Measurements from ENCODE around the gene KRT32. TPM values are rescaled to one million over a fixed set of nuclear protein-coding genes. Genes with fewer than 3 reads are reported as not detected.

Gene KRT32
- total and polyA plus RNA-seq, 9 of the 15 experiments (the other 6 are each of a cell fraction or from before 2014, with no cell fraction given): not detected

DNA sequence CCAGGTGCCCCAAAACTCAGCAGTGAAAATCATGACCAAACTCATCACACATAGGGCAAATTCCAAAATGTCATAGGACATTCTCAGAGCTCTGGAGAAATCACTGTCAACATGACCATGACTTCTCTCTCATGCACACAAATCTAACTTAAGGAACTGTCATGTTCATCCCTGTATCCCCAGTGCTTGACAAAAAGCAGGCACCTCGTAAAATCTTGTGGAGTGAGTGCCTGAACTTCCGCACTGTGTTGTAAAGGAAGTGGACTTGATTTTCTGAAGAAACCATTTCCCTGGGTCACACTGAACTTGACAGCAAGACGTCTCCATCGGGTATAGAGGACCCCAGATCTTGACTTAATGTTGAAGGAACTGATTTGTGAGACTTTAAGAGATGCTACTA lies 45.6 kb downstream of the KRT32 start (continued):
- no peak for TF ChIP-seq MTA1 (IDR thresholded peaks at IDR 0.05; ENCODE audit: borderline replicate concordance)

DNA sequence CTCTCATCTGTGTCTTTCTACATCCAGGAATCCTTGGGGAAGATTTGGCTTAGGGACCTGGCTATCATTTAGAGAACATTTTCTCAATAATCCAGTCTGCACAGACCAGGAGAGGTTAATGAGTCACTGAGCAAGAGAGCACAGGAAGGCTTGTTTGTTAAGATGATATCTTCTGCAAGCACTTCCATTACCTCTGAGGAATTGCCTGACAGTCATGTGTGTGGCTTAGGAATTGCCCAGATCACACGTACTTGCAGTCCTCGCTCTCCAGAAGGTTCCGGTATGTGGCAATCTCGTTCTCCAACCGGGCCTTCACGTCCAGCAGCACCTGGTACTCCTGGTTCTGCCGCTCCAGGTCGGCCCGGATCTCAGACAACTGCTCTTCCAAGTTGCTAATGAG lies 46.1 kb downstream of the KRT32 start:
- H3K4me2 ChIP-seq (ENCODE audit: insufficient read depth, low read length): no peak overlapping the region

More for the DNA sequence above, 46.1 kb downstream of the KRT32 start:
- H3K9ac ChIP-seq (ENCODE audit: insufficient read depth in 1 of 2, low read depth in 2 of 2, low read length in 2 of 2): no peak overlapping the region
- no peaks in the 10 kb centered on the region for H3K9me3 ChIP-seq (replicated peaks; ENCODE audit: control insufficient read depth, insufficient read depth, low read depth, low read length)
- WGBS (ENCODE audit: insufficient coverage, low coverage, missing lambda C conversion rate): 1% methylated on average over 9 of the region's 9 CpGs
- no peaks in the 10 kb centered on the region for H3K4me1 ChIP-seq (replicated peaks in 1 of 2; ENCODE audit: control insufficient read depth in 2 of 2, insufficient read depth in 2 of 2, low read length in 2 of 2)
- peaks cover 33 to 65% of the 10 kb centered on the region in 2 experiments; a peak in 4 of 5 replicates for H3K27me3 ChIP-seq (ENCODE audit: control insufficient read depth in 2 of 2, insufficient read depth in 2 of 2, low read length in 2 of 2)
- in situ Hi-C loops (cut with MboI): no loop called here
- intact Hi-C loops (cut with micrococcal nuclease): no loop called here
- DNase-seq (ENCODE audit: extremely low read depth in 1 of 4, low spot score in 3 of 4) (no peak), ATAC-seq (no peak), FAIRE-seq (no peak)
- no peaks in the 10 kb centered on the region; the same call in 1 of the 2 replicates for H4K20me1 ChIP-seq (replicated peaks; ENCODE audit: control insufficient read depth, insufficient read depth, low read length)
- no peaks in the 10 kb centered on the region for H3K9me1 ChIP-seq (ENCODE audit: control insufficient read depth, insufficient read depth, low read length)
- H3K36me3 ChIP-seq (ENCODE audit: control insufficient read depth, insufficient read depth, low read length): no peaks in the 10 kb centered on the region
- no TSS peak for BruUV-seq (replicated peaks)
- ChIA-PET CTCF (ENCODE audit: low intra/inter-chr PET ratio) (no interaction called here), POLR2A (no interaction called here)
- no peak overlapping the region for H3K27ac ChIP-seq (ENCODE audit: extremely low read depth, low read depth, low read length)
- H3K4me3 ChIP-seq: no peak overlapping the region
- TF ChIP-seq, protein P1, sequence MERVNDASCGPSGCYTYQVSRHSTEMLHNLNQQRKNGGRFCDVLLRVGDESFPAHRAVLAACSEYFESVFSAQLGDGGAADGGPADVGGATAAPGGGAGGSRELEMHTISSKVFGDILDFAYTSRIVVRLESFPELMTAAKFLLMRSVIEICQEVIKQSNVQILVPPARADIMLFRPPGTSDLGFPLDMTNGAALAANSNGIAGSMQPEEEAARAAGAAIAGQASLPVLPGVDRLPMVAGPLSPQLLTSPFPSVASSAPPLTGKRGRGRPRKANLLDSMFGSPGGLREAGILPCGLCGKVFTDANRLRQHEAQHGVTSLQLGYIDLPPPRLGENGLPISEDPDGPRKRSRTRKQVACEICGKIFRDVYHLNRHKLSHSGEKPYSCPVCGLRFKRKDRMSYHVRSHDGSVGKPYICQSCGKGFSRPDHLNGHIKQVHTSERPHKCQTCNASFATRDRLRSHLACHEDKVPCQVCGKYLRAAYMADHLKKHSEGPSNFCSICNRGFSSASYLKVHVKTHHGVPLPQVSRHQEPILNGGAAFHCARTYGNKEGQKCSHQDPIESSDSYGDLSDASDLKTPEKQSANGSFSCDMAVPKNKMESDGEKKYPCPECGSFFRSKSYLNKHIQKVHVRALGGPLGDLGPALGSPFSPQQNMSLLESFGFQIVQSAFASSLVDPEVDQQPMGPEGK (CRISPR knock-in tag; IDR thresholded peaks at IDR 0.05; ENCODE audit: borderline replicate concordance): no peak
- peak; percentile 65 for TF ChIP-seq FOSL1 (tag; conservative IDR thresholded peaks at IDR 0.05)
- H2AFZ ChIP-seq (ENCODE audit: low read depth, low read length): no peak overlapping the region
- no peaks in the 10 kb centered on the region for H3K79me2 ChIP-seq (ENCODE audit: control insufficient read depth, insufficient read depth, low read length)
